GM12891 (cell line): Measurements from ENCODE around the gene GABBR1.

Experiments
- PAX5 ChIP-seq: IDR thresholded peaks from 2 replicates; pipeline ENCODE4 v1.6.1; 2011; ENCODE audit warnings: low read length, moderate library complexity, mild to moderate bottlenecking; ENCODE audit not compliant: insufficient read depth, severe bottlenecking
- POLR2A ChIP-seq: IDR thresholded peaks from 2 replicates; pipeline ENCODE4 v1.6.1; 2011; ENCODE audit warnings: low read depth, low read length, control low read depth
- POLR2AphosphoS5 ChIP-seq: IDR thresholded peaks from 2 replicates; pipeline ENCODE4 v1.6.1; 2011; ENCODE audit warnings: low read depth, low read length, control low read depth
- POU2F2 ChIP-seq: IDR thresholded peaks from 2 replicates; pipeline ENCODE4 v1.6.1; 2011; ENCODE audit warnings: low read depth, mild to moderate bottlenecking, control low read depth, low read length, moderate library complexity
- TAF1 ChIP-seq: IDR thresholded peaks from 2 replicates; pipeline ENCODE4 v1.6.1; 2011; ENCODE audit warnings: low read depth, low read length, control low read depth

DNA sequence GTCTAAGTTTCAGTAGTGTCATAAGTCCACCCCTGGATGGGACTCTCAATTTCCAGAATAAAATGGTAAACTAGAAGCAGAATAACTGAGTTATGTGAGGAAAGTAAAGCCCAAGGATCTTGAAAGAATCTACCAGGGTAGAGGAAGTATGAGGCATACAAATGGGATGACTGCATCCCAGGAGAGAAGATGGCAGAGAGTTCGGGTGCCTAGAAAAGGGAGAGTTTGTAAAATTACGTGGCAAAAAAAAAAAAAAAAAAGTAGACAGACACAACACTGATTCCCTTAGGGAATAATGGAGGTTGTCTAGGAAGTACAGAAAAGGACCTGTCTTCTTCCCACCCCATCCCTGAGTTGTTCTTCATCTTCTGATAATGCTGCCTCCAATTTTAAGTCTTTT is 3.4 kb downstream of the GABBR1 start:
- TF ChIP-seq TAF1 (no peak), POLR2A (no peak), POLR2AphosphoS5 (no peak), POU2F2 (no peak), PAX5 (no peak)
